ACHN (cell line): ENCODE measurements around the gene CACNG7.
"Not testable (repeated sequence)": the region's sequence is repeated elsewhere in the genome, so short reads cannot be mapped to it uniquely, and the experiment has no call there.

Experiments used
- DNase-seq: peaks from one replicate; pipeline ENCODE4 v3.0.0-alpha.2; 2015
- in situ Hi-C: cut with HindIII; loops from 2 replicates; pipeline ENCODE4 v1.10.0; 2017; ENCODE audit warnings: low sequenced_read_pairs, low pct_ligation_motif_present, low pct_unique_long_range_greater_than_20kb

Gene CACNG7

GRCh38 chr19:53942001-53942786 lies 33.1 kb downstream of the CACNG7 start:
- DNase-seq, result no peak
- in situ Hi-C loops, result loop anchor here (25.0 kb wide), 1 partner anchor 95 kb away; no protein-coding TSS in a partner anchor

- in situ Hi-C loops, result loop anchor here (25.0 kb wide), 1 partner anchor 93 kb away; no protein-coding TSS in a partner anchor
- DNase-seq, result no peak
These were observed 35.3 kb downstream of the CACNG7 start for GRCh38 chr19:53944416-53944815.

- in situ Hi-C loops, result loop anchor here (25.0 kb wide), 1 partner anchor 92 kb away; no protein-coding TSS in a partner anchor
- DNase-seq, result no peak
These were observed 35.9 kb downstream of the CACNG7 start for GRCh38 chr19:53944933-53945332.

GRCh38 chr19:53945441-53945840 lies 36.4 kb downstream of the CACNG7 start:
- in situ Hi-C loops, result loop anchor here (25.0 kb wide), 1 partner anchor 92 kb away; no protein-coding TSS in a partner anchor
- no peak for DNase-seq

GRCh38 chr19:53945998-53946397 lies 36.9 kb downstream of the CACNG7 start:
- in situ Hi-C loops, result loop anchor here (25.0 kb wide), 1 partner anchor 91 kb away; no protein-coding TSS in a partner anchor
- no peak for DNase-seq

GRCh38 chr19:53947624-53948023 lies 38.5 kb downstream of the CACNG7 start:
- DNase-seq, result no peak
- in situ Hi-C loops, result loop anchor here (25.0 kb wide), 1 partner anchor 90 kb away; no protein-coding TSS in a partner anchor

- DNase-seq, result not testable (repeated sequence)
- in situ Hi-C loops, result loop anchor here (25.0 kb wide), 1 partner anchor 89 kb away; no protein-coding TSS in a partner anchor
These were observed 39.5 kb downstream of the CACNG7 start for GRCh38 chr19:53948611-53949010.

- DNase-seq, result no peak
- in situ Hi-C loops, result no loop called here
These were observed 42.4 kb downstream of the CACNG7 start for GRCh38 chr19:53951436-53951835.

GRCh38 chr19:53951947-53952346 lies 42.9 kb downstream of the CACNG7 start:
- in situ Hi-C loops, result no loop called here
- DNase-seq, result no peak

- DNase-seq, result no peak
- in situ Hi-C loops, result no loop called here
These were observed 44.3 kb downstream of the CACNG7 start for GRCh38 chr19:53953383-53953782.

- in situ Hi-C loops, result no loop called here
- no peak for DNase-seq
These were observed 48.5 kb downstream of the CACNG7 start for GRCh38 chr19:53957448-53958167.

GRCh38 chr19:53958168-53958571 lies 49.1 kb downstream of the CACNG7 start:
- no peak for DNase-seq
- in situ Hi-C loops, result no loop called here

- DNase-seq, result no peak
- in situ Hi-C loops, result no loop called here
These were observed 50.0 kb downstream of the CACNG7 start for GRCh38 chr19:53958823-53959757.

GRCh38 chr19:53960187-53960586 lies 51.1 kb downstream of the CACNG7 start:
- in situ Hi-C loops, result no loop called here
- no peak for DNase-seq

GRCh38 chr19:53960886-53961285 lies 51.8 kb downstream of the CACNG7 start:
- DNase-seq, result no peak
- in situ Hi-C loops, result no loop called here

- in situ Hi-C loops, result no loop called here
- DNase-seq, result no peak
These were observed 52.7 kb downstream of the CACNG7 start for GRCh38 chr19:53961523-53962356.

- DNase-seq, result no peak
- in situ Hi-C loops, result no loop called here
These were observed 53.9 kb downstream of the CACNG7 start, which contains the start of gene CACNG8 for GRCh38 chr19:53962887-53963431. TSS of gene CACNG8 (plus strand) at chr19:53962937.
